ENCODE data around the gene NFIL3.

DNA sequence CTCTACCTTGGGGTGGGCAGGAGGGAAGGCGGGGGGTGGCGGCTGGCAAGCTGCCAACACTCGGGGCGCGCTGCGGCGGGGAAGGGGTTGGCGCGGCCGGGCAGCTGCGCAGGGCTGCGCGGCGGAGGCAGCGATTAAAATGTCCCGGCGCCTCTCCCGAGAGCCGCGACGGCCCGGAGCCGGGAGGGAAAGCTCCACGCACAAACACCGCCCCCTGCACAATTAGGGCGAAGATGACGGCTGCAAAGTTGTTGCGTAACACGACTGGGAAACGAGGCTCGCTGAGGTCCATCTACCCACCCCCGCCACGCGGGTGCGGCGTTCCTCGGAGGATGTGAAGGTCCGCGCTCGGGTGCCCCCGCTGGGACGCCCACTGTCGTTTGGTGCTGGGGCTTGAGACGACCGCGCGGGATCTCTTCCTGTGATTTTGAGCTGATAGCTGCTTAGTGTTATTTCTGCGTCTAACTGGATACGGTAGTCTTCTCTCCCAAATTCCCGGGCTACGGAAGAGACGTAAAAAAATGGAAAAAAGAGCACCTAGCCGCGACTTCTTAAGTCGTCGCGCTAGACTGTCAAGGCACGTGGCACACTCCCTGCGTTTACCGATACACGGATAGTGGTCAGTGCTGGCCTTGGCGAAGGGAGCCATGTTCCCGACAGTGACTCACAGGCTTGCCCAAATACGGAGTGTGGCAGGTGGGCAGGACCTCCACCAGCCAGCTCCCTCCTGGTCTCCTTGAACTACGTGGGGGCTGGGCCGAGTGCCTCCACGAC, 958 bp upstream of the NFIL3 start:
- TF ChIP-seq, protein P1, sequence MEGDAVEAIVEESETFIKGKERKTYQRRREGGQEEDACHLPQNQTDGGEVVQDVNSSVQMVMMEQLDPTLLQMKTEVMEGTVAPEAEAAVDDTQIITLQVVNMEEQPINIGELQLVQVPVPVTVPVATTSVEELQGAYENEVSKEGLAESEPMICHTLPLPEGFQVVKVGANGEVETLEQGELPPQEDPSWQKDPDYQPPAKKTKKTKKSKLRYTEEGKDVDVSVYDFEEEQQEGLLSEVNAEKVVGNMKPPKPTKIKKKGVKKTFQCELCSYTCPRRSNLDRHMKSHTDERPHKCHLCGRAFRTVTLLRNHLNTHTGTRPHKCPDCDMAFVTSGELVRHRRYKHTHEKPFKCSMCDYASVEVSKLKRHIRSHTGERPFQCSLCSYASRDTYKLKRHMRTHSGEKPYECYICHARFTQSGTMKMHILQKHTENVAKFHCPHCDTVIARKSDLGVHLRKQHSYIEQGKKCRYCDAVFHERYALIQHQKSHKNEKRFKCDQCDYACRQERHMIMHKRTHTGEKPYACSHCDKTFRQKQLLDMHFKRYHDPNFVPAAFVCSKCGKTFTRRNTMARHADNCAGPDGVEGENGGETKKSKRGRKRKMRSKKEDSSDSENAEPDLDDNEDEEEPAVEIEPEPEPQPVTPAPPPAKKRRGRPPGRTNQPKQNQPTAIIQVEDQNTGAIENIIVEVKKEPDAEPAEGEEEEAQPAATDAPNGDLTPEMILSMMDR (conservative IDR thresholded peaks at IDR 0.05) = no peak
- TF ChIP-seq EZH2 (IDR thresholded peaks at IDR 0.05; ENCODE audit: low read depth) = no peak

Measured in PC-9 (cell line).